NK-92 treated with Interleukin-12 subunit alpha and Interleukin-12 subunit beta, amount 100 ng/mL, for 24 hours (cell line): ENCODE results near the gene OR52E2.
"Not testable (repeated sequence)": the region's sequence is repeated elsewhere in the genome, so short reads cannot be mapped to it uniquely, and the experiment has no call there.

Source experiments
- DNase-seq: peaks from one replicate; lab custom pipeline; 2025; lab: John Stamatoyannopoulos, UW

OR52E2 gene

GRCh38 chr11:5059391-5059790, at the start of gene OR52E2:
Gene OR52E2 (minus strand): TSS chr11:5059627. CDS start chr11:5059627, 0 bp downstream.
- DNase-seq, result no peak

- DNase-seq, result no peak
Observed at GRCh38 chr11:5107285-5107684, 47.9 kb upstream of the OR52E2 start.

GRCh38 chr11:5103066-5103465, 43.6 kb upstream of the OR52E2 start:
- DNase-seq, result no peak

GRCh38 chr11:5102246-5102645, 42.8 kb upstream of the OR52E2 start:
- no peak for DNase-seq

GRCh38 chr11:5096011-5096410, 36.6 kb upstream of the OR52E2 start:
- no peak for DNase-seq

- no peak for DNase-seq
Observed at GRCh38 chr11:5092821-5093585, 33.6 kb upstream of the OR52E2 start.

- no peak for DNase-seq
Observed at GRCh38 chr11:5090668-5091067, 31.2 kb upstream of the OR52E2 start.

GRCh38 chr11:5088556-5088955, 29.1 kb upstream of the OR52E2 start:
- DNase-seq, result no peak

- no peak for DNase-seq
Observed at GRCh38 chr11:5083602-5084001, 24.2 kb upstream of the OR52E2 start.

GRCh38 chr11:5081405-5081804, 22.0 kb upstream of the OR52E2 start:
- no peak for DNase-seq

GRCh38 chr11:5071799-5072198, 12.4 kb upstream of the OR52E2 start:
- no peak for DNase-seq

GRCh38 chr11:5069272-5069671, 9.8 kb upstream of the OR52E2 start, which contains the start of gene OR52E1:
Gene OR52E1 (plus strand): TSS chr11:5069572.
- DNase-seq, result no peak

- no peak for DNase-seq
Observed at GRCh38 chr11:5065027-5065426, 5.6 kb upstream of the OR52E2 start.

GRCh38 chr11:5058679-5059078, 748 bp downstream of the OR52E2 start:
- DNase-seq, result not testable (repeated sequence)

- no peak for DNase-seq
Observed at GRCh38 chr11:5046754-5047330, 12.6 kb downstream of the OR52E2 start.

GRCh38 chr11:5046226-5046625, 13.2 kb downstream of the OR52E2 start, which contains the start of gene OR52J3:
Gene OR52J3 (plus strand): TSS chr11:5046526. CDS start chr11:5046526, 0 bp downstream.
- no peak for DNase-seq

- DNase-seq, result no peak
Observed at GRCh38 chr11:5043380-5043779, 16.0 kb downstream of the OR52E2 start.

- no peak for DNase-seq
Observed at GRCh38 chr11:5042091-5042490, 17.3 kb downstream of the OR52E2 start.

GRCh38 chr11:5040876-5041275, 18.6 kb downstream of the OR52E2 start:
- no peak for DNase-seq

- DNase-seq, result no peak
Observed at GRCh38 chr11:5038341-5038740, 21.1 kb downstream of the OR52E2 start.

GRCh38 chr11:5037926-5038325, 21.5 kb downstream of the OR52E2 start:
- DNase-seq, result no peak

- no peak for DNase-seq
Observed at GRCh38 chr11:5036669-5037068, 22.8 kb downstream of the OR52E2 start.

GRCh38 chr11:5021996-5022395, 37.4 kb downstream of the OR52E2 start:
- DNase-seq, result no peak

GRCh38 chr11:5013012-5013411, 46.4 kb downstream of the OR52E2 start:
- no peak for DNase-seq
